Pancreas (tissue), 10 donors: ENCODE measurements around the gene MCOLN2. TPM values are rescaled to one million over a fixed set of nuclear protein-coding genes. Genes with fewer than 3 reads are reported as not detected.
"Not testable (repeated sequence)": the region's sequence is repeated elsewhere in the genome, so short reads cannot be mapped to it uniquely, and the experiment has no call there.

Experiments used
- ATAC-seq, 4 donors: fragments of 200-7000 bp; cut with Tn5 transposase; one replicate each; pipeline versions ENCODE4 v1.8.0 to v1.9.1; 2020; ENCODE audit warnings: mild to moderate bottlenecking in 4 of 4, moderate library complexity in 4 of 4
- DNase-seq, 6 donors: peaks; one replicate each; pipeline ENCODE4 v3.0.0-alpha.2; 2020
- FAIRE-seq: peaks from 2 replicates; lab custom pipeline; 2012; peaks lifted over from hg19 to GRCh38; lab: Jason Lieb, UNC
- H3K27ac ChIP-seq, 4 donors: fragments of 200-600 bp; sonication (generic); 1 replicate in 3 of 4; 2 replicates in 1 of 4; pipeline versions ENCODE4 v1.5.0 to v1.8.0; 2020
- H3K27me3 ChIP-seq, 4 donors: fragments of 200-600 bp; one replicate each; pipeline ENCODE4 v1.8.0; 2021
- H3K36me3 ChIP-seq, 3 donors: fragments of 200-600 bp; sonication (generic) in 1 of 3; one replicate each; pipeline versions ENCODE4 v1.5.0 to v1.8.0; 2020 to 2021
- H3K4me1 ChIP-seq, 3 donors: fragments of 200-600 bp; one replicate each; pipeline ENCODE4 v1.8.0; 2021
- H3K4me3 ChIP-seq, 4 donors: fragments of 200-600 bp; sonication (generic) in 2 of 4; one replicate each; pipeline versions ENCODE4 v1.5.0 to v1.8.0; 2020 to 2021
- H3K9me3 ChIP-seq, 4 donors: fragments of 200-600 bp; one replicate each; pipeline ENCODE4 v1.8.0; 2021
- WGBS, 2 donors: extraction: QIAGEN DNeasy Blood & Tissue Kit; methylation state at CpG; one replicate each; pipeline ENCODE4 v1.1.7; 2013; 5-methylcytosine and 5-hydroxymethylcytosine counted together
- intact Hi-C, 3 donors: fragments of 100-400 bp; cut with DNase I; formaldehyde crosslinking; loops; one replicate each; pipeline versions ENCODE4 v1.11.1 to v1.14.2; 2022
- polyA plus RNA-seq, 2 donors: library from polyadenylated mRNA; stranded (reverse); fragments of 200-250 nt; gene quantifications; one replicate each; pipeline ENCODE4 v1.2.3, GENCODE V29; 2013
- total RNA-seq, 6 donors: library from RNA; stranded (reverse); fragmentation: NEBNext Ultra II Directional in 4 of 6; extraction: Animal tissue kit (Norgen Biotek cat#: 25700) in 4 of 6; gene quantifications; one replicate each; pipeline versions ENCODE4 v1.2.1 to v1.2.4, GENCODE V29; 2021 to 2023
- TF ChIP-seq, protein P1 (sequence below), 4 donors: fragments of 200-600 bp; sonication (generic) in 3 of 4; IDR thresholded peaks; one replicate each; pipeline versions ENCODE4 v1.5.0 to v1.8.0; 2021; ENCODE audit warnings: antibody characterized with exemption in 4 of 4
- donor health status: healthy with polysubstance abuse.
- donor health status: DM: no; HTN: no; CAD: no; lungs with moderate emphysema.
- donor health status: DM: no; HTN: no; CAD: no.
- donor health status: control.
- donor health status: control.
- donor health status: Bipolar disorder and iron deficiency.
- donor health status: DM: yes; HTN: yes; CAD: no.
- donor health status: DM: no; HTN: no; CAD: no.
- donor health status: DM: no; HTN: no; CAD: no.
- donor health status: DM: yes; HTN: yes; CAD: no.

Gene MCOLN2
- total and polyA plus RNA-seq, 8 donors = 0.47 to 1.7 (median 0.97) TPM

DNA sequence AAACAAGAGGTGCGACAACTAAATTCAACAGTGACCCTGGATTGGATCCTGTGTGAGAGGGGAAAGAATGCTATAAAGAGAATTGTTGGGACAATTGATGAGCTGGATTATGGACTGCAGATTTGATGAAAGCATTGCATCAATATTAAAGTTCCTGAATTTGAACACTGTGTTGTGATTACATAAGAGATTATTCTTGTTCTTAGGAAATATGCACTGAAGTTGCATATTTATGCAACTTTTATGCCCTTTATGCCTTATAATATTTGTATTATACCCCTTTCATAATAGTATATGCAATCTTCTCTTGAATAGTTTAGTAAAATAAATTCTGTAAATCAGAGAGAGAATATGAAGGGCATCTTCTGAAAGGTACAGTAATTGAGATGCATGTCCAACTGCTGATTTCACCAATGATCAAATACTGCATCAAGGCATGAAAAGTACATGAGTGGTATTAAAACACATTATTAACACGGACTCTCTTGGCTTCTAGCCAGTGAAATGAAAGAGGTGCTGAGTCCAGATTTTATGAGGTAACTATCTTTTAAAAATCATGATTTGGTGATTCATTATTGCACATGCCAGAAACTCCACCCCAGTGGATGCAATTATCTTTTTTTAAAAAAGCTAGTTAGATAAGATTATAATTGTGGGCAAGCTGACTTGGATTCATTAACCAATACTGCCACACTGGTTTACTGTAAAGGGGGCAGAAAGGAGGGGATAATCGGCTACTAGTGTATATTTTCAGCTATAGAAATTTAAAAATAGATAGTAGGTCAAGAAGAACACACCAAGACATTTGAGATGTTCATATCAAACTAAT is 84.0 kb downstream of the MCOLN2 start:
- intact Hi-C loops = no loop called here
- peaks cover 9 to 15% (median 14%) of the 10 kb centered on the region in 3 donors for H3K4me1 ChIP-seq
- DNase-seq (no peak), FAIRE-seq (peak; percentile 39), ATAC-seq (peak in 3 of 4 donors; percentile 6 to 26 (median 10))
- H3K36me3 ChIP-seq = no peaks in the 10 kb centered on the region
- 40% methylated on average over 3 of the region's 3 CpGs for WGBS, 2 donors
- TF ChIP-seq, protein P1, sequence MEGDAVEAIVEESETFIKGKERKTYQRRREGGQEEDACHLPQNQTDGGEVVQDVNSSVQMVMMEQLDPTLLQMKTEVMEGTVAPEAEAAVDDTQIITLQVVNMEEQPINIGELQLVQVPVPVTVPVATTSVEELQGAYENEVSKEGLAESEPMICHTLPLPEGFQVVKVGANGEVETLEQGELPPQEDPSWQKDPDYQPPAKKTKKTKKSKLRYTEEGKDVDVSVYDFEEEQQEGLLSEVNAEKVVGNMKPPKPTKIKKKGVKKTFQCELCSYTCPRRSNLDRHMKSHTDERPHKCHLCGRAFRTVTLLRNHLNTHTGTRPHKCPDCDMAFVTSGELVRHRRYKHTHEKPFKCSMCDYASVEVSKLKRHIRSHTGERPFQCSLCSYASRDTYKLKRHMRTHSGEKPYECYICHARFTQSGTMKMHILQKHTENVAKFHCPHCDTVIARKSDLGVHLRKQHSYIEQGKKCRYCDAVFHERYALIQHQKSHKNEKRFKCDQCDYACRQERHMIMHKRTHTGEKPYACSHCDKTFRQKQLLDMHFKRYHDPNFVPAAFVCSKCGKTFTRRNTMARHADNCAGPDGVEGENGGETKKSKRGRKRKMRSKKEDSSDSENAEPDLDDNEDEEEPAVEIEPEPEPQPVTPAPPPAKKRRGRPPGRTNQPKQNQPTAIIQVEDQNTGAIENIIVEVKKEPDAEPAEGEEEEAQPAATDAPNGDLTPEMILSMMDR (IDR thresholded peaks at IDR 0.05) = no peak
- H3K9me3 ChIP-seq = no peaks in the 10 kb centered on the region
- H3K27me3 ChIP-seq = no peaks in the 10 kb centered on the region
- peak overlapping the region in 1 of 4 donors; percentile 14 for H3K4me3 ChIP-seq
- H3K27ac ChIP-seq = peak overlapping the region; percentile 49 to 84 (median 64)

DNA sequence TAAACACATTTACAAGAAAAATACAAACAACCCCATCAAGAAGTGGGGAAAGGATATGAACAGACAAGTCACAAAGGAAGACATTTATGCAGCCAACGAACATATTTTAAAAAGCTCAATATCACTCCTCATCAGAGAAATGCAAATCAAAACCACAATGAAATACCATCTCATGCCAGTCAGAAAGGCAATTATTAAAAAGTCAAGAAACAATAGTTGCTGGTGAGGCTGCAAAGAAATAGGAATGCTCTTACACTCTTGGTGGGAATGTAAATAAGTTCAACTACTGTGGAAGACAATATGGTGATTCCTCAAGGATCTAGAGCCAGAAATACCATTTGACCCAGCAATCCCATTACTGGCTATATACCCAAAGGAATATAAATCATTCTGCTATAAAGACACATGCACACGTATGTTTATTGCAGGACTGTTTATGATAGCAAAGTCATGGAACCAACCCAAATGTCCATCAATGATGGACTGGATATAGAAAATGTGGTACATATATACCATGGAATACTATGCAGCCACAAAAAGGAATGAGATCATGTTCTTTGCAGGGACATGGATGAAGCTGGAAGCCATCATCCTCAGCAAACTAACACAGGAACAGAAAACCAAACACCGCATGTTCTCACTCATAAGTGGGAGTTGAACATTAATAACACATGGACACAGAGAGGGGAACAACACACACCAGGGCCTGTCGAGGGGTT is 88.0 kb downstream of the MCOLN2 start:
- DNase-seq, FAIRE-seq, intact Hi-C loops: not testable (repeated sequence)

DNA sequence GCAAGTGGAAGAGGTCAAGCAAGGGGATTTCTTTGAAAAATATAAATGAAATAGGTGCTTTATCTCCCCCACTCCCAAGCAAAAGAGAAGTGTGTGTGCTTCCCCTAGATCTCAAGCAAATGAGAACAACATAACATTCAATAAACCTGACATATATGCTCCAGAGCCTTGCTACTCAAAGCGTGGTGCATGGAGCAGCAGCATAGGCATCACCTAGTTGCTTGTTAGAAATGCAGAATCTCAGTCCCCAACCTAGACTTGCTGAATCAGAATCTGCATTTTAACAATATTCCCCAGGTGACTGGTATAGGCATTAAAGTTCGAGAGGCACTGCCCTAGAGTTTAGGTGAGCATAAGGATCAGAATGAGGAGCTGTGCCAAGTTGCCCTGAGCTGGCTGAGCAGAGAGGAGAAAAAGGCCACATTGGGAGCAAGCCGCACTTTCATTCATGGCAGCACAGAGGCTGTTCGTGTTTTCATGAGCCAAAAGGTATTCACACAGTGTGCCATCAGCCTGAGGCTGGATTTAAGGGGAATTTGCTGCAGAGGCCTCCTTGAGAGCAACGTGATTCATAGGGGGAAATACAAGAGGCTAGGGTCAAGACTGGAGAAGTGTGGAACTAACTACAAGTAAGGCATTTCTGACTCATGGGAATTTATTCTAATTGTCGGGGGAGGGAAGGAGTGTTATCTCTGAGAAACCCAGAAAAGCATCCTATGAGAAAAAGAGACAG is 89.7 kb downstream of the MCOLN2 start:
- no peak for DNase-seq
- FAIRE-seq = no peak
- 83 to 90% methylated on average over 6 of the region's 6 CpGs for WGBS, 2 donors
- Histone ChIP-seq H3K9me3 (no peaks in the 10 kb centered on the region), H3K4me1 (no peaks in the 10 kb centered on the region), H3K27me3 (no peaks in the 10 kb centered on the region), H3K4me3 (no peak overlapping the region), H3K27ac (no peak overlapping the region), H3K36me3 (no peaks in the 10 kb centered on the region)
- ATAC-seq = no peak
- intact Hi-C loops = no loop called here
- TF ChIP-seq, protein P1 (IDR thresholded peaks at IDR 0.05) = no peak

More for the DNA sequence above, 88.0 kb downstream of the MCOLN2 start:
- not testable (repeated sequence) for H3K27ac ChIP-seq, H3K27me3 ChIP-seq, H3K36me3 ChIP-seq, H3K4me3 ChIP-seq, H3K9me3 ChIP-seq, ATAC-seq
- WGBS, 2 donors = 87 to 89% methylated on average over 4 of the region's 4 CpGs
- H3K4me1 ChIP-seq = peaks cover 3 to 12% (median 10%) of the 10 kb centered on the region in 3 donors

DNA sequence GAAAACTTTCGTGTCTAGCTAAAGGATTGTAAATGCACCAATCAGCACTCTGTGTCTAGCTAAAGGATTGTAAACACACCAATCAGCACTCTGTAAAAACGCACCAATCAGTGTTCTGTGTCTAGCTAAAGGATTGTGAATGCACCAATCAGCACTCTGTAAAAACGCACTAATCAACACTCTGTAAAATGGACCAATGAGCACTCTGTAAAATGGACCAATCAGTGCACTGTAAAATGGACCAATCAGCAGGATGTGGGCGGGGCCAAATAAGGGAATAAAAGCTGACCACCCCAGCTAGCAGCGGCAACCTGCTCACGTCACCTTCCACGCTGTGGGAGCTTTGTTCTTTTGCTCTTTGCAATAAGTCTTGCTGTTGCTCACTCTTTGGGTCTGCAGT is 94.2 kb downstream of the MCOLN2 start:
- H3K36me3 ChIP-seq, DNase-seq, ATAC-seq, FAIRE-seq, H3K27me3 ChIP-seq, H3K9me3 ChIP-seq, H3K27ac ChIP-seq, intact Hi-C loops, H3K4me1 ChIP-seq, H3K4me3 ChIP-seq: not testable (repeated sequence)
- 89 to 93% methylated on average over 7 of the region's 7 CpGs for WGBS, 2 donors

DNA sequence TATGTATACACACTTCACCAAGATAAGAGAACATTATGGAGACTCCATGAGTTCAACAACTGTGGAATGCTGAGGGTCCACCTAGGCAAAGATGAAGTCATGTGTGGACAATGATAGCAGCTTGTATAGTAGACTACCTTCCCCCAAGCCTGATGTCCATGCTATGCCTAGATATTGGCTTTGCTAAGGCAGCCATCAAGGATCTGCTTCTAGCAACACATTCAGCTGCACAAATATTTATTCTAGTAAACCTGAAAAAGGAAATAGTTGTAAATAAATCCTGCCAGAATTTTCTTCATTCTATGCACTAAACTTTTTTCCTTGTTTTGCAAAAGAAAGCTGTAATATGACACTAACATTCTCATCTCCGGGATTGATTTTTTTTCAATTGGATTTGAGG is 96.9 kb downstream of the MCOLN2 start:
- FAIRE-seq = no peak

More for the DNA sequence above, 96.9 kb downstream of the MCOLN2 start:
- intact Hi-C loops = no loop called here
- H3K4me3 ChIP-seq = no peak overlapping the region
- DNase-seq (peak in 1 of 6 donors; percentile 18), ATAC-seq (peak; percentile 68 to 93 (median 86))
- WGBS, 2 donors = 9 to 13% methylated on average over 1 of the region's 1 CpG
- TF ChIP-seq, protein P1 (IDR thresholded peaks at IDR 0.05) = no peak
- H3K27ac ChIP-seq = peak overlapping the region in 2 of 4 donors; percentile 16 to 25
- H3K36me3 ChIP-seq = no peaks in the 10 kb centered on the region
- H3K9me3 ChIP-seq = no peaks in the 10 kb centered on the region
- H3K27me3 ChIP-seq = no peaks in the 10 kb centered on the region
- peaks cover 0 to 7% (median 6%) of the 10 kb centered on the region in 3 donors for H3K4me1 ChIP-seq
